ENCODE data around the gene RNF11.

The RNF11 gene

DNA sequence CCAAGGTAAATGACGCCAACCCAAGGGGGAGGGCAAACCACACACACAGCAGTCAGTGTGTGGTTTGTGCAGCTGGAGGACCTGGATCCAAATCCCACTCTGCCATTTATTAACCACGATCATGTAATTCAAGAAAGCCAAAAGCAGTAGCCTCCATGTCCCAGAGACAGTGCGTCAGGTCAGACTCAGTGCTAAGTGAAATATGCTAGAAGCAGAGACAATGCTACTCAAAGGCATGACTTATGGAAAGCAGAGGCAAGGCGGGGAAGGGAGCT is 80.7 kb downstream of the RNF11 start:
- no peak for DNase-seq

DNA sequence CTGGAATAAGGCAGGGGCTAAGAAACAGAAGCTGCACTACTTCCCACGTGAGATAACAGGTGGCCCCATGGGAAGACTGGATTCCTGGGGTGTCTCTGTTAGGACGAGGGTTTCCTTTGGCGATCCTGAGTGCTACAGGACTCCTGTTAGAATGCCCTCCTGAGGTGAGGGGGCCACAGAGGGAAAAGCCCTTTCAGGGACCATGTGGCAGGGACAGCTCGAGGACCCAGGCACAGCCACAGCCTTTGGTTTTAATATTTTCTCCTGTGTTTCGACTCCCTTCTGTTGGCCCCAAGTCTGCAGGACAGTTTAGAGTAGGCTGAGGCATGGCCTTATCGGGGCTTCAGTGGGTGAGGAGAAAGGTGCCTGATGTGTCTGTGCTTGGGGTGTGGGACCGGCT is 81.7 kb downstream of the RNF11 start:
- no peak for DNase-seq

DNA sequence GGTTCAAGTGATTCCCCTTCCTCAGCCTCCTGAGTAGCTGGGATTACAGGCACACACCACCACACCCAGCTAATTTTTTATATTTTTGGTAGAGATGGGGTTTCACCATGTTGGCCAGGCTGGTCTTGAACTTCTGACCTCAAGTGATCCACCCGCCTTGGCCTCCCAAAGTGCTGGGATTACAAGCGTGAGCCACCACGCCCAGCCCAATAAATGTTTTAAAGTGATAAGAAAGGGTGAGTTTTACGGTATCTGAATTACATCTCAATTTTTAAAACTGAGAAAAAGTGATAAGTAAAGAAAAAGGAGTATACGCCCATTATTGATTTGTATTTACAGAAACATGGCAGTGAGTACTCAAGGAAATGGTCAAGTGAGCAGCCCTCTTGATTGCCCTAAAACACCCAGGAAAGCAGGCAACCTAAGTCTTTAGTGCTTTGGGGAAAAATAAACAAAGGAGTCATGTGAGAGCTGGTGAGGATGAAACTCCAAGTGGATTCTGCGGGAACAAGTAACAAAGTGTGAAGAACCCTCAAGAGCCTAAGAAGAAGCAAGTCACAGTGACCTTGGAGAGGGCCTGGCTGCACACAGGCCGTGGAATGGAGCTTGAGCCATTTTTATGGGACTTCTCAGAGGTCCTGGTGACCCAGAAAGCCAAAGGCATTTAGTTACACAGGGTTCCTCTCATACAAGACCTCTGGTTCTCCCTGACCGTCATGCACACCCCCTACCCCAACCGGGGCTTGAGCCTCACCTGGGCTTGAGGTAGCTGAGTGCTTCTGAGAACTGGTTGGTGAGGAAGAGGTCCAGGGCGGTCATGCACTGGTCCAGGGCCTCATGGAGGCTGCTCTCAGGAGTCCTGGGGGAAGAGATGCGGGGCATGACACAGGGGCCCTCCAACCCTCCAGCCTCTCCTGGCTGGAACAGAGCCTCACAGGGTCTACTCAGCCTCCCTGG is 85.2 kb downstream of the RNF11 start:
- no peak for DNase-seq

DNA sequence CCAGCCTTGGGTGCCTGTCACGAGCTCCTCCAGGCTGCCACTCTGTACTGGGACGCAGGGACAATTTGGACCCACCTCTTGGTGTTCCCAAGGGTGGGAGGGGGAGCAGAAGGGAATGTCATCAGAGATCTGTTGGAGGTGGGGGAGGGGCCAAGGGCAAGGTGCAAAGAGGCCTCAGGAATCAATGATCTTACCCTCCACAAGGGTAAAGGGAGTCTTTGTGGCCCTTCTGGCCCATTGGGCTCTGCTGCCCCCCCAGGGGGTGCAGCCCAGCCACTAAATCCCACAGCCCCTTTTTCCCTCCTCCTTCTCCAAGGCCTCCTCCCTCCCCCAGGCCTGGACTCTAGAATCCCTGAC is 85.8 kb downstream of the RNF11 start:
- no peak for DNase-seq

DNA sequence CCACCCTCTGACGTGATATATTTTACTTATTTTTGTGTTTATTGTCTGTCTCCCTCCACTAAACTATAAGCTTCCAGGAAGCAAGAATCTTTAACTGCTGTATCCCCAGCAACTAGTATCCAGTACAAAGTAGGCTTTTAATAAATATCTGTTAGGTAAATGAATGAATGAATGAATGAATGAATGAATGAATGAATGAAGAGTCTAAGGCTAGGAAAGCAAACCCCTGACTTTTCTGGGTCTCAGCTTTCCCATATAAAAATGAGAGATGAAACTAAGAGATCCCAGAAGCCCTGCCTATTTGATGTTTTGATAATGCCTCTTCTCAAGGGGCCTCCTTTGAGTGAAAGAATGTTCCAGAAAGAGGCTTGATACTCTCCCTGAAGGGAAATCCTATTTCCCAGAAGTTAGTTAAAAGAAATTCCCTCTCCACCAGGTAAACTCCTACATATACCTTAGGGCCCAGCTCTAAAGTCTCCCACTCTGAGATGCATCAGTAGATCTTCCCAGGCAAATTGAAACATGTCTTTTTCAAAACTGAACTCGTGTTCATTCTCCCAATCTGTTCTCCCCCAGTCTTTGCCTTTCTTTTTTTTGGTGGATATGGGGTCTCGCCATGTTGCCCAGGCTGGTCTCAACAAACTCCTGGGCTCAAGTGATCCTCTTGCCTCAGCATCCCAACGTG is 86.5 kb downstream of the RNF11 start:
- no peak for DNase-seq

Data from NCI-H446 (cell line).